SK-N-SH (cell line): Measurements from ENCODE around the gene KRTAP5-2.

Source experiments
- GATA2 ChIP-seq: sonication (generic); formaldehyde crosslinking; IDR thresholded peaks from 2 replicates; pipeline ENCODE4 v1.5.0; 2020; ENCODE audit warnings: mild to moderate bottlenecking, missing genetic modification reagents
- RXRA ChIP-seq: IDR thresholded peaks from 2 replicates; pipeline ENCODE4 v1.4.0; 2012; ENCODE audit warnings: low read depth, mild to moderate bottlenecking, borderline replicate concordance

- TF ChIP-seq RXRA (no peak), GATA2 (no peak)
Measured at GRCh38 chr11:1592628-1593027, 5.5 kb downstream of the KRTAP5-2 start.
